IMR-90 (cell line): Measurements from ENCODE around the gene NAV1. TPM values are rescaled to one million over a fixed set of nuclear protein-coding genes. Genes with fewer than 3 reads are reported as not detected.

ENCODE experiments used
- ATAC-seq: fragments of 200-7000 bp; cut with Tn5 transposase; 2 replicates; pipeline ENCODE4 v1.9.1; 2020; ENCODE audit warnings: low read depth, mild to moderate bottlenecking, moderate library complexity
- BruUV-seq: library from RNA; stranded (reverse); fragments of 400-500 nt; replicated peaks from 2 replicates; lab custom pipeline; 2021; lab: Mats Ljungman, UMichigan
- CTCF ChIA-PET: fragments of 300-600 bp; formaldehyde crosslinking; extraction: SDS; loops from one replicate; lab custom pipeline; 2021; ENCODE audit warnings: antibody characterized with exemption; lab: Yijun Ruan, JAX
- POLR2A ChIA-PET: fragments of 300-600 bp; sonication (Branson Sonifier 250); formaldehyde crosslinking; loops from one replicate; lab custom pipeline; 2022; ENCODE audit warnings: antibody characterized with exemption; ENCODE audit not compliant: unreplicated experiment; lab: Charles Lee
- DNase-seq: peaks from one replicate; pipeline ENCODE4 v3.0.0; 2013
- H2AFZ ChIP-seq: replicated peaks from 2 replicates; pipeline ENCODE3; 2013; ENCODE audit warnings: low read length, mild to moderate bottlenecking; ENCODE audit not compliant: poor library complexity
- H2AK5ac ChIP-seq: 2 replicates; pipeline ENCODE4 v1.6.1; 2013; ENCODE audit warnings: low read depth, low read length, inconsistent platforms
- H2AK9ac ChIP-seq: replicated peaks from 2 replicates; pipeline ENCODE3; 2013; ENCODE audit warnings: mild to moderate bottlenecking, low read depth, low read length, moderate library complexity; ENCODE audit not compliant: poor library complexity
- H2BK120ac ChIP-seq: 2 replicates; pipeline ENCODE4 v1.6.1; 2013; ENCODE audit warnings: low read depth, low read length, inconsistent platforms
- H2BK15ac ChIP-seq: 3 replicates; pipeline ENCODE4 v1.6.1; 2013; ENCODE audit warnings: low read depth, low read length, inconsistent platforms
- H2BK20ac ChIP-seq: 2 replicates; pipeline ENCODE4 v1.6.1; 2013; ENCODE audit warnings: low read depth, mild to moderate bottlenecking, inconsistent platforms, low read length, moderate library complexity
- H2BK5ac ChIP-seq: 2 replicates; pipeline ENCODE4 v1.6.1; 2013; ENCODE audit warnings: mild to moderate bottlenecking, low read depth, low read length, inconsistent platforms; ENCODE audit not compliant: poor library complexity, severe bottlenecking
- H3K14ac ChIP-seq: replicated peaks from 2 replicates; pipeline ENCODE4 v1.6.1; 2013; ENCODE audit warnings: low read depth, low read length, inconsistent platforms
- H3K18ac ChIP-seq: 2 replicates; pipeline ENCODE4 v1.6.1; 2013; ENCODE audit warnings: low read depth, low read length, control low read depth
- H3K23ac ChIP-seq: 2 replicates; pipeline ENCODE4 v1.6.1; 2013; ENCODE audit warnings: low read depth, low read length, inconsistent platforms
- H3K27ac ChIP-seq: 2 replicates; pipeline ENCODE4 v1.5.1; 2013; ENCODE audit warnings: mild to moderate bottlenecking, control low read depth, low read length; ENCODE audit not compliant: insufficient read depth
- H3K27me3 ChIP-seq: 2 replicates; pipeline ENCODE4 v1.6.1; 2013; ENCODE audit warnings: low read length; ENCODE audit not compliant: control insufficient read depth, insufficient read depth
- H3K36me3 ChIP-seq: 2 replicates; pipeline ENCODE4 v1.6.1; 2013; ENCODE audit warnings: low read length, mixed read lengths; ENCODE audit not compliant: control insufficient read depth, insufficient read depth
- H3K4ac ChIP-seq: 2 replicates; pipeline ENCODE4 v1.6.1; 2013; ENCODE audit warnings: low read depth, low read length, inconsistent platforms
- H3K4me1 ChIP-seq: 2 replicates; pipeline ENCODE4 v1.6.1; 2013; ENCODE audit warnings: low read length, mixed read lengths; ENCODE audit not compliant: control insufficient read depth, insufficient read depth
- H3K4me2 ChIP-seq: 2 replicates; pipeline ENCODE4 v1.6.1; 2013; ENCODE audit warnings: low read depth, mild to moderate bottlenecking, control low read depth, low read length, moderate library complexity
- H3K4me3 ChIP-seq: 2 replicates; pipeline ENCODE4 v1.5.1; 2013; ENCODE audit warnings: low read depth, mild to moderate bottlenecking, control low read depth, low read length, moderate library complexity; ENCODE audit not compliant: insufficient read depth
- H3K56ac ChIP-seq: 2 replicates; pipeline ENCODE4 v1.6.1; 2013; ENCODE audit warnings: low read length, inconsistent platforms; ENCODE audit not compliant: insufficient read depth; ENCODE audit errors: extremely low read depth
- H3K79me1 ChIP-seq, 2 experiments: 2 replicates each; pipeline ENCODE4 v1.6.1; 2013; ENCODE audit warnings: low read length in 2 of 2, inconsistent platforms in 1 of 2, low read depth in 1 of 2
- H3K9ac ChIP-seq: 2 replicates; pipeline ENCODE4 v1.6.1; 2013; ENCODE audit warnings: low read depth, low read length, control low read depth
- H3K9me1 ChIP-seq: 2 replicates; pipeline ENCODE4 v1.6.1; 2013; ENCODE audit warnings: low read length, inconsistent platforms; ENCODE audit not compliant: insufficient read depth
- H3K9me3 ChIP-seq: 2 replicates; pipeline ENCODE4 v1.6.1; 2013; ENCODE audit warnings: low read length; ENCODE audit not compliant: control insufficient read depth, insufficient read depth
- H4K20me1 ChIP-seq: 2 replicates; pipeline ENCODE4 v1.6.1; 2013; ENCODE audit warnings: low read length, inconsistent platforms; ENCODE audit not compliant: insufficient read depth
- H4K5ac ChIP-seq: 2 replicates; pipeline ENCODE4 v1.6.1; 2013; ENCODE audit warnings: mild to moderate bottlenecking, low read depth, low read length, control low read depth
- H4K8ac ChIP-seq, 2 experiments: 2 replicates each; pipeline ENCODE4 v1.6.1; 2013; ENCODE audit warnings: low read depth in 2 of 2, low read length in 2 of 2, control low read depth in 1 of 2, inconsistent platforms in 1 of 2
- H4K91ac ChIP-seq: 2 replicates; pipeline ENCODE4 v1.6.1; 2013; ENCODE audit warnings: low read depth, low read length, inconsistent platforms; ENCODE audit not compliant: insufficient read depth
- CEBPB ChIP-seq: IDR thresholded peaks from 2 replicates; pipeline ENCODE4 v1.6.1; 2012; ENCODE audit warnings: low read depth, low read length, improper control_type of control experiment
- CHD1 ChIP-seq: IDR thresholded peaks from 2 replicates; pipeline ENCODE4 v1.6.1; 2012; ENCODE audit warnings: low read depth, low read length, improper control_type of control experiment
- FOS ChIP-seq: fragments of 150-350 bp; IDR thresholded peaks from 2 replicates; pipeline ENCODE4 v1.6.1; 2016; ENCODE audit warnings: low read depth, low read length
- MAZ ChIP-seq: IDR thresholded peaks from 2 replicates; pipeline ENCODE4 v1.6.1; 2012; ENCODE audit warnings: low read depth, mild to moderate bottlenecking, low read length, improper control_type of control experiment, moderate library complexity, borderline replicate concordance
- RFX5 ChIP-seq: IDR thresholded peaks from 2 replicates; pipeline ENCODE4 v1.8.0; 2012; ENCODE audit warnings: low read depth, mild to moderate bottlenecking, low read length, moderate library complexity
- WGBS, 2 experiments: methylation state at CpG; one replicate each; pipeline versions ENCODE4 v1.1.5 to v1.1.7; 2013; ENCODE audit warnings: missing lambda C conversion rate in 2 of 2; ENCODE audit not compliant: insufficient read length in 1 of 2; ENCODE audit errors: extremely low coverage in 2 of 2; 5-methylcytosine and 5-hydroxymethylcytosine counted together
- dilution Hi-C: fragments of 300-500 bp; cut with HindIII; formaldehyde crosslinking; loops from one replicate; pipeline ENCODE4 v1.14.3; 2018; ENCODE audit warnings: low sequenced_read_pairs; ENCODE audit not compliant: unreplicated experiment
- in situ Hi-C: fragments of 300-500 bp; cut with MboI; formaldehyde crosslinking; loops from 3 replicates; pipeline ENCODE4 v1.14.3; 2019; ENCODE audit warnings: low sequenced_read_pairs, inconsistent platforms, mixed read lengths
- intact Hi-C: fragments of 100-400 bp; cut with micrococcal nuclease; formaldehyde crosslinking; loops from 2 replicates; pipeline ENCODE4 v1.10.0; 2022
- polyA plus RNA-seq, 3 experiments: library from polyadenylated mRNA; depleted of rRNA; stranded (reverse); fragments of >200 nt; gene quantifications; 2 replicates each; pipeline ENCODE4 v1.2.3, GENCODE V29; 2012; ENCODE audit warnings: low replicate concordance in 1 of 3
- total RNA-seq: library from RNA; depleted of rRNA; stranded (reverse); fragments of >200 nt; gene quantifications from 2 replicates; pipeline ENCODE4 v1.2.3, GENCODE V29; 2012
- TF ChIP-seq, protein P1 (sequence below): fragments of 150-350 bp; IDR thresholded peaks from 2 replicates; pipeline ENCODE4 v1.6.1; 2017; ENCODE audit warnings: mild to moderate bottlenecking, antibody characterized with exemption, low read length, low read depth
- TF ChIP-seq, protein P2 (sequence below): fragments of 150-350 bp; IDR thresholded peaks from 2 replicates; pipeline ENCODE4 v1.6.1; 2016; ENCODE audit warnings: low read depth, mild to moderate bottlenecking, low read length, moderate library complexity, borderline replicate concordance
- TF ChIP-seq, protein P3 (sequence below): conservative IDR thresholded peaks from 2 replicates; pipeline ENCODE4 v1.5.1; 2012; ENCODE audit warnings: mild to moderate bottlenecking, low read depth, low read length, improper control_type of control experiment

The NAV1 gene
- total and polyA plus RNA-seq, 2 of the 4 experiments (the other 2 are of a cell fraction): 14.0 to 23.1 TPM

DNA sequence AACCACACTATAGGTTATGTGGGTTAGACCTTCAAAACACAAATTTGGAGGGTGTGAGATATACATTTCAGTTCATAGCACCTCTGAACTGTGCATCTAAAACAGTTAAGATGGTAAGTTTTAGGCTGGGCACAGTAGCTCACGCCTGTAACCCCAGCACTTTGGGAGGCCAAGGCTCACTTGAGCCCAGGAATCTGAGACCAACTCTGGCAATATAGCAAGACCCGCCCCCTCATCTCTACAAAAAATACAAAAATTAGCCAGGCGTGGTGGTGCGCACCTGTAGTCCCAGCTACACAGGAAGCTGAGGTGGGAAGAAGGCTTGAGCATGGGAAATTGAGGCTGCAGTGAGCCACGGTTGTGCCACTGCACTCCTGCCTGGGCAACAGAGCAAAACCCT is 47.9 kb downstream of the NAV1 start:
- Histone ChIP-seq H3K27me3 (no peaks in the 10 kb centered on the region), H3K36me3 (peaks cover 6% of the 10 kb centered on the region; the same call in 1 of the 2 replicates), H2AK9ac (no peak overlapping the region), H3K56ac (no peak overlapping the region), H2BK120ac (no peak overlapping the region), H3K4me2 (no peak overlapping the region), H3K4me3 (no peak overlapping the region), H3K9ac (no peak overlapping the region), H3K18ac (no peak overlapping the region), H3K14ac (no peak overlapping the region), H2BK5ac (no peak overlapping the region), H3K4me1 (peaks cover 29% of the 10 kb centered on the region), H4K8ac (no peak overlapping the region), H3K23ac (no peak overlapping the region), H3K27ac (no peak overlapping the region), H3K79me1 (peaks cover 39 to 75% of the 10 kb centered on the region in 2 experiments), H2AFZ (no peak overlapping the region), H2BK20ac (no peak overlapping the region; the same call in 1 of the 2 replicates), H3K9me3 (no peaks in the 10 kb centered on the region), H3K4ac (no peak overlapping the region; the same call in 1 of the 2 replicates), H2AK5ac (no peak overlapping the region), H2BK15ac (no peak overlapping the region), H4K20me1 (peaks cover 21% of the 10 kb centered on the region), H4K5ac (no peak overlapping the region), H4K91ac (no peak overlapping the region), H3K9me1 (peaks cover 21% of the 10 kb centered on the region)
- no peak for DNase-seq
- dilution Hi-C loops (no loop called here), intact Hi-C loops (no loop called here), in situ Hi-C loops (no loop called here)
- WGBS, 2 experiments: 100% methylated on average over 1 of the region's 5 CpGs; no CpG with 5 or more reads in 1 of the 2 experiments
- ChIA-PET CTCF (no interaction called here), POLR2A (interaction anchor here (0.6 kb wide), 1 partner anchor 1008 kb away, joined by 3 read pairs; no protein-coding TSS in a partner anchor)
- ATAC-seq: no peak
- TF ChIP-seq FOS (no peak), RFX5 (no peak), CEBPB (no peak), CHD1 (no peak), MAZ (no peak)
- TF ChIP-seq, protein P1, sequence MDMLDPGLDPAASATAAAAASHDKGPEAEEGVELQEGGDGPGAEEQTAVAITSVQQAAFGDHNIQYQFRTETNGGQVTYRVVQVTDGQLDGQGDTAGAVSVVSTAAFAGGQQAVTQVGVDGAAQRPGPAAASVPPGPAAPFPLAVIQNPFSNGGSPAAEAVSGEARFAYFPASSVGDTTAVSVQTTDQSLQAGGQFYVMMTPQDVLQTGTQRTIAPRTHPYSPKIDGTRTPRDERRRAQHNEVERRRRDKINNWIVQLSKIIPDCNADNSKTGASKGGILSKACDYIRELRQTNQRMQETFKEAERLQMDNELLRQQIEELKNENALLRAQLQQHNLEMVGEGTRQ: no peak
- TF ChIP-seq, protein P2, sequence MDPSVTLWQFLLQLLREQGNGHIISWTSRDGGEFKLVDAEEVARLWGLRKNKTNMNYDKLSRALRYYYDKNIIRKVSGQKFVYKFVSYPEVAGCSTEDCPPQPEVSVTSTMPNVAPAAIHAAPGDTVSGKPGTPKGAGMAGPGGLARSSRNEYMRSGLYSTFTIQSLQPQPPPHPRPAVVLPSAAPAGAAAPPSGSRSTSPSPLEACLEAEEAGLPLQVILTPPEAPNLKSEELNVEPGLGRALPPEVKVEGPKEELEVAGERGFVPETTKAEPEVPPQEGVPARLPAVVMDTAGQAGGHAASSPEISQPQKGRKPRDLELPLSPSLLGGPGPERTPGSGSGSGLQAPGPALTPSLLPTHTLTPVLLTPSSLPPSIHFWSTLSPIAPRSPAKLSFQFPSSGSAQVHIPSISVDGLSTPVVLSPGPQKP: no peak
- TF ChIP-seq, protein P3, sequence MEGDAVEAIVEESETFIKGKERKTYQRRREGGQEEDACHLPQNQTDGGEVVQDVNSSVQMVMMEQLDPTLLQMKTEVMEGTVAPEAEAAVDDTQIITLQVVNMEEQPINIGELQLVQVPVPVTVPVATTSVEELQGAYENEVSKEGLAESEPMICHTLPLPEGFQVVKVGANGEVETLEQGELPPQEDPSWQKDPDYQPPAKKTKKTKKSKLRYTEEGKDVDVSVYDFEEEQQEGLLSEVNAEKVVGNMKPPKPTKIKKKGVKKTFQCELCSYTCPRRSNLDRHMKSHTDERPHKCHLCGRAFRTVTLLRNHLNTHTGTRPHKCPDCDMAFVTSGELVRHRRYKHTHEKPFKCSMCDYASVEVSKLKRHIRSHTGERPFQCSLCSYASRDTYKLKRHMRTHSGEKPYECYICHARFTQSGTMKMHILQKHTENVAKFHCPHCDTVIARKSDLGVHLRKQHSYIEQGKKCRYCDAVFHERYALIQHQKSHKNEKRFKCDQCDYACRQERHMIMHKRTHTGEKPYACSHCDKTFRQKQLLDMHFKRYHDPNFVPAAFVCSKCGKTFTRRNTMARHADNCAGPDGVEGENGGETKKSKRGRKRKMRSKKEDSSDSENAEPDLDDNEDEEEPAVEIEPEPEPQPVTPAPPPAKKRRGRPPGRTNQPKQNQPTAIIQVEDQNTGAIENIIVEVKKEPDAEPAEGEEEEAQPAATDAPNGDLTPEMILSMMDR: no peak
- no TSS peak for BruUV-seq
